OCI-LY3 (cell line): ENCODE data around the gene SNAPC4.

ENCODE experiments used
- CTCF ChIP-seq: fragments of 200-600, 300-600 bp; sonication (generic); IDR thresholded peaks from 2 replicates; pipeline ENCODE4 v1.5.1; 2014; ENCODE audit warnings: antibody characterized with exemption, low read length, low read depth
- EZH2phosphoT487 ChIP-seq: fragments of 200-600 bp; shearing (Covaris generic); IDR thresholded peaks from 2 replicates; pipeline ENCODE4 v1.6.1; 2018; ENCODE audit warnings: antibody characterized with exemption, mixed run types, low read depth

GRCh38 chr9:136361754-136362449 is 38.1 kb downstream of the SNAPC4 start:
- TF ChIP-seq CTCF (no peak), EZH2phosphoT487 (no peak)
